Measurements from ENCODE around the gene CAMSAP2.

CAMSAP2 gene

DNA sequence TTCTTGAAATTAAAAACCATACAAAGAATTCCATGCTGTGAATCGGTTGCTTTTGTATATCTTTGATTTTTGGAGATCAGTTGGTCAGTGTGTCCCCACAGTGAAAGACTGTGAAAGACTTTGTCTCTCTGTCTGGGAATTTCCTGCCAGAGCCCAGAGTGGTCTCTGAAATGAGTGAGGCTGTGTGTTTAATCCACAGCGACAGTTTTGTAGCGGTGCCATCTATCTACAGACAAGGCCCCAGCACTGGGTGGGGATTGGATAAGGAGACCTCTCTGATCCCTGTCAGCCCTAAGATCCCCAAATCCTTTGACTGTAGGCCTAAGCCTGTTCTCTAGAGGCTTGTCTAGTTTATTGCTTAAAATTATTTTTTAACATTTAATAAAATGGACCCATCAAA is 144.4 kb downstream of the CAMSAP2 start:
- Histone ChIP-seq H3F3A (ENCODE audit: insufficient read depth, low read length) (peaks cover 28% of the 10 kb centered on the region), H3K9me3 (replicated peaks; ENCODE audit: insufficient read depth, low read length) (no peaks in the 10 kb centered on the region), H3K27ac (ENCODE audit: low read length) (no peak overlapping the region), H2AFZ (ENCODE audit: low read length) (no peak overlapping the region), H3K4me2 (ENCODE audit: low read depth, low read length) (no peak overlapping the region), H3K4me3 (ENCODE audit: low read length) (no peak overlapping the region), H3K4me1 (ENCODE audit: low read length) (peaks cover 37% of the 10 kb centered on the region), H3K27me3 (replicated peaks; ENCODE audit: insufficient read depth, low read length) (no peaks in the 10 kb centered on the region), H3K9me2 (replicated peaks; ENCODE audit: insufficient read depth, low read length) (no peaks in the 10 kb centered on the region), H3K36me3 (replicated peaks; ENCODE audit: insufficient read depth, low read length) (no peaks in the 10 kb centered on the region), H4K20me1 (ENCODE audit: insufficient read depth, low read length) (no peaks in the 10 kb centered on the region), H3K79me2 (ENCODE audit: low read length) (no peaks in the 10 kb centered on the region), H3K9ac (ENCODE audit: low read length) (no peak overlapping the region)
- no peak for DNase-seq
- TF ChIP-seq, protein P1, sequence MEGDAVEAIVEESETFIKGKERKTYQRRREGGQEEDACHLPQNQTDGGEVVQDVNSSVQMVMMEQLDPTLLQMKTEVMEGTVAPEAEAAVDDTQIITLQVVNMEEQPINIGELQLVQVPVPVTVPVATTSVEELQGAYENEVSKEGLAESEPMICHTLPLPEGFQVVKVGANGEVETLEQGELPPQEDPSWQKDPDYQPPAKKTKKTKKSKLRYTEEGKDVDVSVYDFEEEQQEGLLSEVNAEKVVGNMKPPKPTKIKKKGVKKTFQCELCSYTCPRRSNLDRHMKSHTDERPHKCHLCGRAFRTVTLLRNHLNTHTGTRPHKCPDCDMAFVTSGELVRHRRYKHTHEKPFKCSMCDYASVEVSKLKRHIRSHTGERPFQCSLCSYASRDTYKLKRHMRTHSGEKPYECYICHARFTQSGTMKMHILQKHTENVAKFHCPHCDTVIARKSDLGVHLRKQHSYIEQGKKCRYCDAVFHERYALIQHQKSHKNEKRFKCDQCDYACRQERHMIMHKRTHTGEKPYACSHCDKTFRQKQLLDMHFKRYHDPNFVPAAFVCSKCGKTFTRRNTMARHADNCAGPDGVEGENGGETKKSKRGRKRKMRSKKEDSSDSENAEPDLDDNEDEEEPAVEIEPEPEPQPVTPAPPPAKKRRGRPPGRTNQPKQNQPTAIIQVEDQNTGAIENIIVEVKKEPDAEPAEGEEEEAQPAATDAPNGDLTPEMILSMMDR (IDR thresholded peaks at IDR 0.05; ENCODE audit: low read length), result no peak
- no peak for TF ChIP-seq EZH2phosphoT487 (IDR thresholded peaks at IDR 0.05; ENCODE audit: low read length)

DNA sequence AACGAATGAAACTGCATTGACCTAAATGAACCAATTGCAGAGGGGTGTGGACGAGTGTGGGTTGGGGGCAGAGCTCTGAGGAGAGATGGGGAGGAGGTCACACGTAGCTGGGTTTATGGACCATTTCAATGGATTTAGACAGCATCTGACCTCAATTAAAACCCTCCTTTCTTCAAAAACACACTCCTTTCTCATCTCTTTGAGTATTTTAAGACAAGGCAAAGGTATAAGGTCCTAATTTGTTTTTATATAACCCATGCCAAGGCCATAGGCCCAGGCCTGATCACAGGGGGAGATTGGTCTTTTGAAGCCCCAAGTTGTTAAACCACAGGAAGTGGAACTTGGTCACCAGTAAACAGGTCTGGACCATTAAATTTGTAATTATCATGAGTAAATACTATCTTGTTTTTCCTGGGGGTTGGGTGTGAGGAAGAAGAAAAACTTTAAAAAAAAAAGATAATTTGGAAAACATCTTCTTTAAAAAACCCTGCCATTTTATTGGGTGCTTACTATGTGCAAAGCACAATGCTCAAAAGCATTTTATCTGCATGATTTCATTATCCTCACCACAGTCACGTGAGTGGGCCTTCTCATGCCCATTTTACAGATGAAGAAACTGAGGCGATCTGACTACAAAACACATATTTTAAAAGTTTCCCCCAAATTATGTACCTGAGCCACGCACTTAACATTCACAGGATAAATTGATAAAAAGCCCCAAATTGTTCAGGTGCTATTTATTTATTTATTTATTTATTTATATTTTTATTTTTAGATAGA is 147.1 kb downstream of the CAMSAP2 start:
- TF ChIP-seq, protein P1 (IDR thresholded peaks at IDR 0.05; ENCODE audit: low read length), result no peak
- TF ChIP-seq EZH2 (optimal IDR thresholded peaks at IDR 0.05; ENCODE audit: low read depth, low read length), result no peak
- no peak for TF ChIP-seq EZH2phosphoT487 (IDR thresholded peaks at IDR 0.05; ENCODE audit: low read length)
- Histone ChIP-seq H3K9me2 (replicated peaks; ENCODE audit: insufficient read depth, low read length) (no peaks in the 10 kb centered on the region), H3K36me3 (replicated peaks; ENCODE audit: insufficient read depth, low read length) (no peaks in the 10 kb centered on the region), H3K9me3 (replicated peaks; ENCODE audit: insufficient read depth, low read length) (no peaks in the 10 kb centered on the region), H3K9ac (ENCODE audit: low read length) (no peak overlapping the region), H3K4me3 (ENCODE audit: low read length) (no peak overlapping the region), H3K4me2 (ENCODE audit: low read depth, low read length) (no peak overlapping the region), H3F3A (ENCODE audit: insufficient read depth, low read length) (peaks cover 43% of the 10 kb centered on the region), H3K79me2 (ENCODE audit: low read length) (peaks cover 10% of the 10 kb centered on the region), H3K27ac (ENCODE audit: low read length) (no peak overlapping the region), H4K20me1 (ENCODE audit: insufficient read depth, low read length) (no peaks in the 10 kb centered on the region), H2AFZ (ENCODE audit: low read length) (no peak overlapping the region), H3K27me3 (replicated peaks; ENCODE audit: insufficient read depth, low read length) (no peaks in the 10 kb centered on the region), H3K4me1 (ENCODE audit: low read length) (peaks cover 56% of the 10 kb centered on the region)
- no peak for DNase-seq

DNA sequence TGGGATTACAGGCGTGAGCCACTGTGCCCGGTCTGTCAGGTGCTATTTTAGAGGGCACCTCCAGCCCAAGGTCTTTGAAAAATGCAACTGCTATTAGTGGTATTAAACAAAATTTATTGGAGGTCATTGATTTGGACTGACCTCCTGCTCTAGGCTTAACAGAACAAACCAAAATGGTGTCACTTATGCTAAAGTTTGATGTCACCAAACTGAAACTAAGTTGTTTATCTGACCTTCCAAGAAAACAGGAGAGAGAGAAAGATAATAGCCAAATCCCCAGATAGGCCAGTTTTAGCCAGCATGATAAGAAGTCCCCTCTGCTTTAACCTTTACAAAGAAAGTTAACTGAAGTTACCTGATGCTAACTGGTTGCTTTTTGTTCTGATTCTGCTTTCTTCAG is 147.9 kb downstream of the CAMSAP2 start:
- H3K4me2 ChIP-seq (ENCODE audit: low read depth, low read length), result no peak overlapping the region
- no peaks in the 10 kb centered on the region for H3K9me2 ChIP-seq (replicated peaks; ENCODE audit: insufficient read depth, low read length)
- H3K9me3 ChIP-seq (replicated peaks; ENCODE audit: insufficient read depth, low read length), result no peaks in the 10 kb centered on the region
- H4K20me1 ChIP-seq (ENCODE audit: insufficient read depth, low read length), result no peaks in the 10 kb centered on the region
- H3K27me3 ChIP-seq (replicated peaks; ENCODE audit: insufficient read depth, low read length), result no peaks in the 10 kb centered on the region
- no peak overlapping the region for H3K27ac ChIP-seq (ENCODE audit: low read length)
- H3K4me1 ChIP-seq (ENCODE audit: low read length), result peaks cover 56% of the 10 kb centered on the region
- DNase-seq, result no peak
- TF ChIP-seq EZH2 (optimal IDR thresholded peaks at IDR 0.05; ENCODE audit: low read depth, low read length), result no peak
- TF ChIP-seq EZH2phosphoT487 (IDR thresholded peaks at IDR 0.05; ENCODE audit: low read length), result no peak
- TF ChIP-seq, protein P1 (IDR thresholded peaks at IDR 0.05; ENCODE audit: low read length), result no peak
- no peak overlapping the region for H2AFZ ChIP-seq (ENCODE audit: low read length)
- H3F3A ChIP-seq (ENCODE audit: insufficient read depth, low read length), result peaks cover 51% of the 10 kb centered on the region
- H3K4me3 ChIP-seq (ENCODE audit: low read length), result no peak overlapping the region
- peaks cover 17% of the 10 kb centered on the region for H3K79me2 ChIP-seq (ENCODE audit: low read length)
- H3K36me3 ChIP-seq (replicated peaks; ENCODE audit: insufficient read depth, low read length), result no peaks in the 10 kb centered on the region
- no peak overlapping the region for H3K9ac ChIP-seq (ENCODE audit: low read length)
